ENCODE data around the gene B3GLCT. TPM values are rescaled to one million over a fixed set of nuclear protein-coding genes. Genes with fewer than 3 reads are reported as not detected.
"Not testable (repeated sequence)": the region's sequence is repeated elsewhere in the genome, so short reads cannot be mapped to it uniquely, and the experiment has no call there.

Gene B3GLCT
- total RNA-seq, 2 experiments from 2014 or later, result 4.2 to 4.9 TPM

- Mint-ChIP-seq H3K36me3 (no peaks in the 10 kb centered on the region), H3K4me3 (no peak overlapping the region), H3K9me3 (ENCODE audit: low read depth) (no peaks in the 10 kb centered on the region), H3K27me3 (peaks cover 10% of the 10 kb centered on the region), H3K4me1 (peaks cover 26% of the 10 kb centered on the region), H3K27ac (no peak overlapping the region)
- DNase-seq (no peak), ATAC-seq (no peak)
- CTCF ChIA-PET, result no interaction called here
Observed at GRCh38 chr13:31172001-31172400, 27.8 kb upstream of the B3GLCT start.

GRCh38 chr13:31172535-31172934, 27.2 kb upstream of the B3GLCT start:
- peaks cover 23% of the 10 kb centered on the region for H3K4me1 Mint-ChIP-seq
- no peak overlapping the region for H3K4me3 Mint-ChIP-seq
- no peak overlapping the region for H3K27ac Mint-ChIP-seq
- no peak for DNase-seq
- CTCF ChIA-PET, result no interaction called here
- H3K36me3 Mint-ChIP-seq, result no peaks in the 10 kb centered on the region
- no peak for ATAC-seq
- H3K9me3 Mint-ChIP-seq (ENCODE audit: low read depth), result no peaks in the 10 kb centered on the region
- H3K27me3 Mint-ChIP-seq, result peaks cover 10% of the 10 kb centered on the region

- H3K9me3 Mint-ChIP-seq (ENCODE audit: low read depth), result no peaks in the 10 kb centered on the region
- no peak for ATAC-seq
- H3K4me1 Mint-ChIP-seq, result peaks cover 14% of the 10 kb centered on the region
- H3K4me3 Mint-ChIP-seq, result no peak overlapping the region
- no peak for DNase-seq
- H3K36me3 Mint-ChIP-seq, result no peaks in the 10 kb centered on the region
- H3K27me3 Mint-ChIP-seq, result peaks cover 10% of the 10 kb centered on the region
- H3K27ac Mint-ChIP-seq, result no peak overlapping the region
- CTCF ChIA-PET, result no interaction called here
Observed at GRCh38 chr13:31174018-31174417, 25.8 kb upstream of the B3GLCT start.

- H3K27me3 Mint-ChIP-seq, result peaks cover 10% of the 10 kb centered on the region
- DNase-seq (no peak), ATAC-seq (no peak)
- CTCF ChIA-PET, result no interaction called here
- H3K9me3 Mint-ChIP-seq (ENCODE audit: low read depth), result no peaks in the 10 kb centered on the region
- H3K4me1 Mint-ChIP-seq, result peaks cover 5% of the 10 kb centered on the region
- no peaks in the 10 kb centered on the region for H3K36me3 Mint-ChIP-seq
- H3K27ac Mint-ChIP-seq, result no peak overlapping the region
- H3K4me3 Mint-ChIP-seq, result no peak overlapping the region
Observed at GRCh38 chr13:31175847-31176532, 23.8 kb upstream of the B3GLCT start.

GRCh38 chr13:31177813-31178495, 21.8 kb upstream of the B3GLCT start:
- ATAC-seq; H3K27ac Mint-ChIP-seq; H3K27me3 Mint-ChIP-seq; H3K4me3 Mint-ChIP-seq; H3K4me1 Mint-ChIP-seq; H3K9me3 Mint-ChIP-seq (ENCODE audit: low read depth); CTCF ChIA-PET; DNase-seq; H3K36me3 Mint-ChIP-seq: not testable (repeated sequence)

- CTCF ChIA-PET, result no interaction called here
- H3K4me3 Mint-ChIP-seq, result no peak overlapping the region
- peaks cover 4% of the 10 kb centered on the region for H3K4me1 Mint-ChIP-seq
- DNase-seq (no peak), ATAC-seq (no peak)
- H3K27me3 Mint-ChIP-seq, result no peaks in the 10 kb centered on the region
- no peak overlapping the region for H3K27ac Mint-ChIP-seq
- H3K9me3 Mint-ChIP-seq (ENCODE audit: low read depth), result no peaks in the 10 kb centered on the region
- no peaks in the 10 kb centered on the region for H3K36me3 Mint-ChIP-seq
Observed at GRCh38 chr13:31179241-31179640, 20.5 kb upstream of the B3GLCT start.

GRCh38 chr13:31179754-31180153, 20.0 kb upstream of the B3GLCT start:
- Mint-ChIP-seq H3K27me3 (no peaks in the 10 kb centered on the region), H3K27ac (no peak overlapping the region), H3K4me1 (peaks cover 4% of the 10 kb centered on the region), H3K9me3 (ENCODE audit: low read depth) (no peaks in the 10 kb centered on the region), H3K4me3 (no peak overlapping the region), H3K36me3 (no peaks in the 10 kb centered on the region)
- DNase-seq (no peak), ATAC-seq (no peak)
- CTCF ChIA-PET, result no interaction called here

DNA sequence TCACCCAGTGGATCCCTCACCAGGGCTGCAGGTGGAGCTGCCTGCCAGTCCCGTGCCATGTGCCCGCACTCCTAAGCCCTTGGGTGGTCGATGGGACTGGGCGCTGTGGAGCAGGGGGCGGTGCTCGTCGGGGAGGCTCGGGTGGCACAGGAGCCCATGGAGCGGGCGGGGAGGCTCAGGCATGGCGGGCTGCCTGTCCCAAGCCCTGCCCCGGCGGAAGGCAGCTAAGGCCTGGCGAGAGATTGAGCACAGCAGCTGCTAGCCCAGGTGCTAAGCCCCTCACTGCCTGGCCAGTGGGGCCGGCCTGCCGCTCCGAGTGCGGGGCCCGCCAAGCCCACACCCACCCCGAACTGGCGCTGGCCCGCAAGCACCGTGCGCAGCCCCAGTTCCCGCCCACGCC, 16.8 kb upstream of the B3GLCT start:
- no peak overlapping the region for H3K27ac Mint-ChIP-seq
- H3K9me3 Mint-ChIP-seq (ENCODE audit: low read depth), result no peaks in the 10 kb centered on the region
- no peak overlapping the region for H3K4me3 Mint-ChIP-seq
- H3K4me1 Mint-ChIP-seq, result peaks cover 4% of the 10 kb centered on the region
- no peaks in the 10 kb centered on the region for H3K36me3 Mint-ChIP-seq
- peaks cover 4% of the 10 kb centered on the region for H3K27me3 Mint-ChIP-seq
- no peak for DNase-seq
- CTCF ChIA-PET, result interaction anchor here (0.8 kb wide), 1 partner anchor 11 kb away, joined by 3 read pairs; no protein-coding TSS in a partner anchor
- ATAC-seq, result no peak

DNA sequence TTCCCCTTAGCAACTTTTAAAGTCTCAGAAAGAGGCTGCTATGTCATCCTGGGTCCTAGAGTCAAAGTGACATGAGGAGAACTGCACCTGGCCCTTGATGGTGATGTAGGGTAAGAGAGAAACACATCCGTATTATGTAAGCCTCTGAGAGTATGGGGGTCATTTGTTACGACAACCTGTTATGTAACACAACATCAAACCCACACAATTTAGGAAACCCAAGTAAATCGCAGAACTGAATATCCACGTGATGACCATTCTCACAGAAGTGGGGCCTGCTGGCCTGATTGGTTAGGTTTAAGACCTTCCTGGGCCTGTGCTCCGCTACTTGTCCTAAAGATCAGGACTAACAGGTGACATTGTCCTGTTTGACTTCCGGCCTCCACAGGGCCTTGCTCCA, 15.3 kb upstream of the B3GLCT start:
- DNase-seq (no peak), ATAC-seq (no peak)
- Mint-ChIP-seq H3K9me3 (ENCODE audit: low read depth) (no peaks in the 10 kb centered on the region), H3K27ac (no peak overlapping the region), H3K4me3 (no peak overlapping the region), H3K27me3 (peaks cover 8% of the 10 kb centered on the region), H3K4me1 (no peaks in the 10 kb centered on the region), H3K36me3 (no peaks in the 10 kb centered on the region)
- CTCF ChIA-PET, result no interaction called here

- peaks cover 14% of the 10 kb centered on the region for H3K27me3 Mint-ChIP-seq
- CTCF ChIA-PET, result interaction anchor here (0.9 kb wide), 1 partner anchor 16 kb away, joined by 3 read pairs; no protein-coding TSS in a partner anchor
Observed at GRCh38 chr13:31184981-31185645, 14.7 kb upstream of the B3GLCT start.

DNA sequence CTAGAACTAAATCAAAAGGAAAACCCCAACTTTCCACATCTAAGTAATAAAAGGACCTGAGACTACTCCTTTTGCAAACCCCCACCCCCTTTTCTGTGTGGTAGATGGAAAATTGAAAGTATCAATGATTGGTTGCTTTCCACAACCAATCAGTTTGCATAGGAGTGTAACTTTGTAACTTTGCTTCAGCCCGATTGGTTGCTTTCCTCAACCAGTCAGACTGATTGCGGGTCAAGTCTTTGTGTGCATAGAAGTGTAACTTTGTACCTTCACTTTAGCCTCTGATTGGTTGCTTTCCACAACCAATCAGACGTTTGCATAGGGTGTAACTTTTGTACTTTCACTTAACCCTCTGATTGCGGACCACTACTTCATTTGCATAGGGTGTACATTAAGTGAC, 8.0 kb upstream of the B3GLCT start:
- DNase-seq (no peak), ATAC-seq (no peak)
- CTCF ChIA-PET, result no interaction called here
- no peaks in the 10 kb centered on the region for H3K36me3 Mint-ChIP-seq
- no peaks in the 10 kb centered on the region for H3K4me1 Mint-ChIP-seq
- no peak overlapping the region for H3K4me3 Mint-ChIP-seq
- H3K27ac Mint-ChIP-seq, result no peak overlapping the region
- no peaks in the 10 kb centered on the region for H3K9me3 Mint-ChIP-seq (ENCODE audit: low read depth)
- H3K27me3 Mint-ChIP-seq, result peaks cover 17% of the 10 kb centered on the region

More at GRCh38 chr13:31184981-31185645, 14.7 kb upstream of the B3GLCT start:
- Mint-ChIP-seq H3K27ac (no peak overlapping the region), H3K36me3 (no peaks in the 10 kb centered on the region), H3K4me3 (no peak overlapping the region), H3K4me1 (no peaks in the 10 kb centered on the region), H3K9me3 (ENCODE audit: low read depth) (no peaks in the 10 kb centered on the region)
- DNase-seq, result no peak
- no peak for ATAC-seq

DNA sequence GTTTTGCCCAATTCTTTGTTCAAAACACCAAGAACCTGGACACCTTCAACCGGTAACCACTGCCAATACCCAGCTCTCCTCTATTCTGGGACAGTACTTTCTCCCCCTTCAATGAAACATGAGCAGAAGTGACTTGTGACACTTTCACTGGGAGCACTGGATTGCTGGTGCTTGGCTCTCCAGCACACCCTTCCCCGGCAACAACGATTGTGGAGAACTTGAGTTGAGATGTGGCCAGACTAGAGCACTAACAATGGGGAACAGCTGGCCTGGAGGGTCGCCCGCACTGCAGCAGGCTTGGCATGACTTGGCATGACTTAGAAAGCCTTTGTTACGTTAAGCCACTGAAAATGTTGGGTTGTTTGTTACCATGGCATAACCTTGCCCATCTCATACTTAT, 7.5 kb upstream of the B3GLCT start:
- Mint-ChIP-seq H3K27me3 (peaks cover 16% of the 10 kb centered on the region), H3K27ac (no peak overlapping the region), H3K4me3 (no peak overlapping the region), H3K4me1 (no peaks in the 10 kb centered on the region), H3K9me3 (ENCODE audit: low read depth) (no peaks in the 10 kb centered on the region), H3K36me3 (no peaks in the 10 kb centered on the region)
- DNase-seq (no peak), ATAC-seq (no peak)
- CTCF ChIA-PET, result no interaction called here

DNA sequence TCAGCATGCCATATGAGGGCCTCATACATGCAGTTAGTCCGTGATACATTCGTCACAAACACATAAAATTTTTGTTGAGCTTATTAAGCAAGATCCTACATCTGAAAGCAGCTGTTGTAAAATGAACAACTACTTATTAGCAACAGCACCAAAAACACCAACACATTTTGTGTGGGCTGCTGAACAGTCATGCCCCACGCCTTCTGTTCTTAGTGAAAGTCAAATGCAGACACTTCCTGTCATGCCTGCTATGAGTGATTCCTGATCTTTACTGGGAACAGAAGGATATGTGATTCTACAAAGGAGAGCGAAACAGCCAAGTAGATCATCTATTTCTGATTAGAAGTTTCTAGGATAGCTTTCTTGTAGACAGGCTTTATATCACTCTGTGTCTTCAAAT, 4.2 kb upstream of the B3GLCT start:
- ATAC-seq (no peak), DNase-seq (no peak)
- Mint-ChIP-seq H3K27me3 (peaks cover 6% of the 10 kb centered on the region), H3K27ac (no peak overlapping the region), H3K4me3 (no peak overlapping the region), H3K36me3 (no peaks in the 10 kb centered on the region), H3K4me1 (peaks cover 6% of the 10 kb centered on the region), H3K9me3 (ENCODE audit: low read depth) (no peaks in the 10 kb centered on the region)
- CTCF ChIA-PET, result interaction anchor here (0.8 kb wide), 1 partner anchor 151 kb away, joined by 3 read pairs; no protein-coding TSS in a partner anchor

DNA sequence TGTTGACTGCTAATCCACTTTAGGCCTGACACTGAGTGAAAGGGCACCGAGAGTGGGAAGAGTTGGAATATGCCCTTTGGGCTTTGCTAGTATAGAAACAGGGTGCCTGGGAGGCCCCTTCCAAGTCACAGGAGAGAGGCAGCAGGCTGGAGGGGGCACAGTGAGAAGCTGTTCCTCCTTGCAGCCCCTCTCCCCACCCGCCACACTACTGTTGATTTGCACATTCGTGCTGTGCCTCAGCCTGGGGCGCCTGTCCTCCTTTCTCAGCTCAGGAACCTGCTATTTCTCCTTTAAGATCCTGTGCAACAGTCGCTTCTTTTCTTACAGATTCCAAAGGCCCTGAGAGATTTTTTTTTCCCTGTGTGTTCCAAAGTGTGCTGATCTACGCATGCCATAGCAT, 2.8 kb upstream of the B3GLCT start:
- ATAC-seq (no peak), DNase-seq (no peak)
- peaks cover 6% of the 10 kb centered on the region for H3K27me3 Mint-ChIP-seq
- H3K4me3 Mint-ChIP-seq, result no peak overlapping the region
- H3K4me1 Mint-ChIP-seq, result peaks cover 14% of the 10 kb centered on the region
- H3K27ac Mint-ChIP-seq, result no peak overlapping the region
- H3K9me3 Mint-ChIP-seq (ENCODE audit: low read depth), result no peaks in the 10 kb centered on the region
- CTCF ChIA-PET, result no interaction called here
- no peaks in the 10 kb centered on the region for H3K36me3 Mint-ChIP-seq

Data from activated CD8-positive, alpha-beta memory T cell treated with anti-CD3 and anti-CD28 coated beads, Interleukin-2, amount 10 ng/mL, durations not matched to agents 7 days and 5 days (primary cell).